Limb (tissue), 2 donors: Measurements from ENCODE around the gene SMOC2.

ENCODE experiments used
- DNase-seq, 2 donors: peaks; one replicate each; pipeline ENCODE4 v3.0.0-alpha.2; 2016; ENCODE audit errors: extremely low spot score in 2 of 2

The SMOC2 gene

GRCh38 chr6:168442646-168443045, 1.7 kb downstream of the SMOC2 start:
- no peak for DNase-seq

DNA sequence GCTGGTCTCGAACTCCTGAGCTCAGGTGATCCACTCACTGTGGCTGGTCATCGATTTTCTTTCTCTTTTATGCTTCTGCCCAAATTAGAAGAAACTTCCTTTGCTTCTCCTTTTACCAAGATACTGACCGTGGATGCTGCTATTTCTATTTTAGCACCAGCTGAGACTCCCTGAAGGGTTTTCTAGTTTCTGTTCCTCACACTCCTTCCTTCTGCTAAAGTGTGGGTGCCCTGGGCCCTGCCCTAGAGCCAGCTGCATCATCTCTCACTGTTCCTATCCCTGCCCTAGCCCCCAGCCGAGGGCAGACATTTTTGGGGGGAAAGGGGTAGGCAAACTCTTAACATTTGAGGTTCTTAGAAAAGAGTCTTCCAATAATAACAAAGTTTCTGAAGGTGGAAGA, 6.3 kb downstream of the SMOC2 start:
- DNase-seq = no peak

- no peak for DNase-seq
Measured at GRCh38 chr6:168447700-168448099, 6.7 kb downstream of the SMOC2 start.

GRCh38 chr6:168448243-168448855, 7.4 kb downstream of the SMOC2 start:
- DNase-seq = no peak

DNA sequence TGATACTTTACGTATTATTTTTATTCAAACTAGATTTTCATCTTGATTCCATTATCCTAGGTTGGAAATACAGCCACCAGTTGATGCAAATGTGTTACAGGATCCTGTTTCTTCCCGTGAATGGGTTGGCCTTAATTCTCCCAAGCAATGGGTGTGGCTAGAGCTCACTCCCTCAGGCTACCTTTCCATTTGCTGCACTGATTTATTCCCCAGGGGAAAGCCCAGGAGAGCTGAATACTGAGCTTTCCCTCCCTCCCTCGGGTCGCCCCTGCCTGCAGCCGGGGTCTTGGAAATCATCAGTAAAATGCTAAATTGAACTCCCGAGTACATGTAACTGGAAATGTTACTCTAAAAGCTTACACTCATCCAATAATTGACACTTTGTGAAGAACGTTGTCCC, 9.9 kb downstream of the SMOC2 start:
- DNase-seq = no peak

DNA sequence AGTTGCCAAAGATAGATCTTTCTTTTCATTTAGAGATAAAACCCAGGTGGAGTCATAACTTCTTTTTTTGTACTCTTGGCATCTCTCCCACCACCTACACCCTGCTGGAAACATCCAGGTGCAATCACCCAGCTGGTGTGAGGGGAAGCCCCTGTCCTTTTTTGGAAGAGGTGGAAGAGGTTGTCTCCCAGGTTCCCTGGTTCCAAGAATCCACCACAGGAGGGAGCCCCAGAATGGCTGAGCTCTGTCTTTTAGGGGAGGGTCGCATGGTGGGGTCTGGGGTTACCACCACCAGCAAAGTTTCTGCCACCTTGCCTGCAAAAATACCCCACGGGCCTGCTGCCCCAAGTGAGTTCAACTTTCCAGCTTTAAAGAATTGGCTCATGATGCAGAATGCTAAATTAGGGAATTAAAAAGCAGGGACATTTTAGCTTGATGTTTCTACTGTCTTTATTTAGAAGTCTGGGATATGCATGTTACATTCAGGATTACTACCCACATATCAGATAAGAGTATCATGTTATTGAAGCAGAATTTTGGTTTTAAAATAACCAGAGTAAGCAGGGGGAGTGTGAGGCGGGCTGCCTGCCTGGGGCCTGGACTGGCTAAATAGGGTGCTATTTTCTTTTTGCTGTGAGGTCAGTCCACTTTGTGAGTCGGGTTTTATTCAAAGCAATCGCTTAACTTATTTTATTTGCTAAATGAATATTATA, 11.0 kb downstream of the SMOC2 start:
- DNase-seq = no peak

DNA sequence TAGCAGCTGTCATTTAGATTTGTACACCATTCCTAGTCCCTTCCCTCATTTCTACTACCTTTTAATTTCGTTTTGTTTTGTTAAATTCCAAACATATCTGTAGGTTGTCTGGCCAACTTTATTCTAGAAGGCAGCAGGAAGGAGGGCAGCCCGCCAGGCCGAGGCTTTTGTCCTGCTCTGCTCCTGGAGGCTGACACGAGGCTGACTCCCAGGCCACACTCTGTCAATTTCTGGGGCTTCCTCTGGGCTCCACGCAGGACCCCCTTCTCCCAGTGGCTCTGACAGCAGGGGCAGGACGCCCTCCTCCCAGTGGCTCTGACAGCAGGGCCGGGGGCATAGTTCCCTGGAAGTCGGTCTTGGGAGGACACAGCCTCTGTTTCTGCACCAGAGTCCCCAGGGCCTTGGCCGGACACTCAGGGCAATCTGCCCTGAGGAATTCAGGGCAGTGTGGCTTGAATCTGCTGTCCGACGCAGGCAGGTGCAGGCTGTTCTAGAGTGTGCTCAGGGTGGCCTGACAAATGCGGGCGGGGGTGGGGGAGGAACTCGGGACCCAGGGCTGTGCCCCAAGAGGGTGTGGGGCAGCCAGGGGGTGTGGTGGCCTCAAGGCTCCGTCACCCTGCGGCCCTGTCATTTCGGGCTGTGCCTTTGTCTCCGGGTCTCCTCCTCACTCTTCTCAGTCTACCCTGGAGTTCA, 11.8 kb downstream of the SMOC2 start:
- DNase-seq = no peak

DNA sequence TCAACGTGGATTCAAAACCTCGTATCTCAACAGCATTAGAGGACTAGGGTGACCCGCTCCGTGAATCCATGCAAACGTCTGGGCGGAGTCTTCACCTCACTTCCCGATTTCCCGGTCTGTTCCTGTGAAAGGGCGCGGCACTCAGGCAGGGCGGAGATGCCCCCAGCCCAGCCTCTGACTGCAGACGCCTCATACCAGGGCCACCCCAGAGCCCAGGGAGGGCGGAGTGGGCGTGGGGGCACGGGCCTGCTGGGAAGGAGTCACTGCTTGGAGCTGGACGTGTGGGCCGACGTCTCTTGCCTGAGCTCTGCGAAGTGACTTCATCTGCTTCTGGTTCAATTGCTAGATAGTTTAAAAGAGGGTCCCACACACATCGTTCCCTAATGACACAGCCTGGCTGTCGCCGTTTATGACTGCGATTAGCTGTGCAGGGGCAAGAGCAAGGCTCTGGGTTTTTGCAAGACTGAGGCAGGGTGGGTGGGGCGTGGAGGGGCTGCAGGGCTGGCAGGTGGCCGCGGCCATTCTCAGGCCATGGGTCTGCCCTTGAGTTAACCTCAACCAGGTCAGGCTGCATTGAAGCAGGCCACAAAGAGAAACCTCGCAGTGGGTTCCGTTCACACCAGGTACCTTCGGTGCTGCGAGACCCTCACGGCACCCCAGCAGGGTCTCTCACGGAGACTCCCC, 15.0 kb downstream of the SMOC2 start:
- no peak for DNase-seq

DNA sequence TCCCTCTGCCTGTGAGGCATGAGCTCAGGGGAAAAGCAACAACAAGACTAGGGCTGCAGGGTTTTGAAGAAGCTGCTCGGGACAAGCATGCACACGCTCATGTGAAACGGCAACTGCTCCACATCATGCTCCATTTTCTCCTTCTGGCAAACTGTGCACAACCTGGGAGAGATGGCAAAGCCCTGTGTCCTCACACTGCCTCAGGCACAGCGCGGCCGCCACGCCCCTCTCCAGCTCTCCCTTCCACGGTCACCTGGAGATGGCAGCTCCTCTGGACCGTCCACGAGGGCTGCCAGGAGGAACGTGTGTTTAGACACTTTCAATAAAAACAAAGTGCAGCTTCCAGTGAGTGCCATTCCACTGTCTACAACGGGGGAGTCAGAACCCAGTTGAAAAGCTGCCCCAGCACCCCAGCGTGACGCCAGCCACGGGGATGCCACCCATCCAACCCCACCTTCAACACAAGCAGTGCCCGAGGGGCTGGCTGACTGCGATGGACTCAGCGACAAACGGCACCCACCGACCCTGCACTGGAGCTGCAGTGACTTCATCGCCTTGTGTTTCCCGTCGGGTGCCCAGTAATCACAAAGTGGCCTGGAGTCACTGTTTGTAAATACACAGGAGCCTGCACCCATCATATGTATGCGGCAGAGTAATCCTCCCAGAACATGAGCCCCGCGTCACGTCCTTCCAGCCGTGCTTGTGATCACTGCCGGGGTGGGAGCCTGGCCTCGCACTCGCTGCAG, 16.1 kb downstream of the SMOC2 start:
- no peak for DNase-seq

DNA sequence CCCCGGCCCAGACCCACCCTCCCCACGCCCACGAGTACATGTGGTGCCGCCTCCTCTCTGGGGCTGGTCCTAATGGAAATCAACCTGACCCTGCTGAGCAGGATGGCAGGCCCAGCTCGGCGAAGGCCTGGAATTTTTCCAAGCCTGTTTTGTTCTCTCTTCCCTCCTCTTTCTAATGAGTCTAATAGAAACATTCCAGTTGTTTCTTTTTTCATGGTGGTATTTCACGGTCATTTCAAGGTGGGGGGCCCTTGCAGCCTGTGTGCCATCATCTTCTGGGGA, 16.6 kb downstream of the SMOC2 start:
- DNase-seq = no peak

DNA sequence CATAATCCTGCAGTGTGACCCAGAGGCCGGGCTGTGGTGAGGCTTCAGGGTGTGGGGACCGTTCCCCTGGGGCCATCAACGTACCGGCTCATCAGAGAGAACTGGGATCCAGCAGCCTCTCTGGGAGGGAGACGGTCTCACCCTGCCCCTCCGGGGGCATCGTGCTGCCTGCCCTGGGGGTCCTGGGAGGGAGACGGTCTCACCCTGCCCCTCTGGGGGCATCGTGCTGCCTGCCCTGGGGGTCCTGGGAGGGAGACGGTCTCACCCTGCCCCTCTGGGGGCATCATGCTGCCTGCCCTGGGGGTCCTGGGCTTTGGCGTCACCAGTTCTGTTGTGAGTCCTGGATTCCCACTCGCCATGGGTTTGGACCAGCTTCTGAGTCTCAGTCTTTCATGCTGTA, 17.1 kb downstream of the SMOC2 start:
- DNase-seq = no peak

GRCh38 chr6:168459572-168459971, 18.6 kb downstream of the SMOC2 start:
- no peak for DNase-seq

- no peak for DNase-seq
Measured at GRCh38 chr6:168462289-168462853, 21.4 kb downstream of the SMOC2 start.

- no peak for DNase-seq
Measured at GRCh38 chr6:168464546-168464945, 23.6 kb downstream of the SMOC2 start.

DNA sequence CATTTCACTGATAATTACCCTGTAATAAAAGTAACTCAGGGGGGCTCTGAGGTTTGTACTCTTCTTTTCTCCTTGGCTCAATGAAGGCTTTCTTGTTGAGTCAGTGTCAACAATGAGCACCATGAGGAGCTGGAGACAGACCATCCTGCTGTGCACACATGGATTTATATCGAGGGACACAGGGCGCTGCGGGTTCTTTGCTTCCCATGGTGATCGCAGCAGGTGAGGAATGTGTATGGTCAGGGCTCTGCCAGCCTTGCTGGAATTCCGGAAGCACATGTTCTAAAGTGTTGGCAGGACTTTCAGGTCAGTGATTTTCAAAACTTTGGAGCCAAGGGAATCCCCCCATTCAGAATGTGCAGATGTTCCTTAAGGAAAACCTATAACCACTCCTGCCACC, 27.1 kb downstream of the SMOC2 start:
- no peak for DNase-seq

DNA sequence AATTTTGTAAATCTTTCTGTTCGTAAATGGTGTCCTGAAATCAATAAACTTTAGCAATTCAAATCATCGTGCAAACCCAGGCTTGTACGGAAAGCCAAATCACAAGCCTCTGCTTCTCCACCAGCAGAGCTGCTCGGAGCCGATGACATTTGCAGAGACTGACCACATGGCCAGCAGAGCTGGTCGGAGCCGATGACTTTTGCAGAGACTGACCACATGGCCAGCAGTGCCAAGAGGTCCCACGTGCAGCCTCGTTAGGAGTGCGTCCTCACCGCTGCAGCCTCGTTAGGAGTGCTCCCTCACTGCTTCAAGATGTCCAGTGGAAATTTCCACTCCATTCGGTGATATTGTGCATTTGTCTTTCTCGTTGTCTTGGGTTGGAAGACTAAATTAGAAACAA, 28.5 kb downstream of the SMOC2 start:
- no peak for DNase-seq

- no peak for DNase-seq
Measured at GRCh38 chr6:168469926-168470325, 28.9 kb downstream of the SMOC2 start.

DNA sequence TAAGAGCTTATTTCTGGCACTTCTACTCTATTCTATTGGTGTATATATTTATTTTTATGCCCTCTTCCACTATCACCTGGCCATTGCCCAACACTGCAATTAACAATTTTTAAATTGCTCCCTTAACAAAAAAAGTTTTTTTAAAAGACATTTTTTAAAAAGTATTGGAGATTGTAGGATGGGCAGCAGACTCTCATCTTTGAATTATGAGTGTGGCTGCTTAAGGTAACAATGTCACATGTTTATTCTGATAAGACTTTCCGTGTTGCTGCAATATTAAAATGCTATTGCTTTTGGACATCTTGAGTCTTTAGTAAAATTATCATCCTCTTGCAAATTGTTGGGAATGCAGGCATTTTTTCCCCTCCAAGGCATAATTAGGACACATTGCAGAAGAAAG, 31.4 kb downstream of the SMOC2 start:
- DNase-seq = no peak

DNA sequence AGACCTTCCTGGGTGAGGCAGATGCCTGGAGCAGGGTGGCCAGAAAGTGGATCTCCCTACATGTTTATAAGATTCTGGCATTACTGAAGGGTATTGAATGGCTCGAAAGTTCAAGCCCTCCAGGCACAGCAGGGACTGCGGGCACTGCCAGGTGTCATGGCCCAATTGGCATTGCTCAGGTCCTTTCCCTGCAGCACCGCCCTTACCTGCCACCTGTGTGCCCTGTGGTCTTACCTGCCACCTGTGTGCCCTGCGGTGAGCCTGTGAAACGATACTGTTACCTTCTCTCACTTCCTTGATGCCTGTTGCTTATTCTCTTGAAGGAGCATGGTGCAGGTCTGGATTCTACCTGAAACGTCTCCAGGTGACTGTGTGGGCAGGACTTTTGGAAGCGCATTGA, 32.2 kb downstream of the SMOC2 start:
- DNase-seq = no peak

GRCh38 chr6:168475188-168476013, 34.4 kb downstream of the SMOC2 start:
- no peak for DNase-seq

GRCh38 chr6:168479421-168479820, 38.4 kb downstream of the SMOC2 start:
- no peak for DNase-seq
